Kidney glomerular epithelial cell (primary cell): ENCODE results near the gene F8A2.
"Not testable (repeated sequence)": the region's sequence is repeated elsewhere in the genome, so short reads cannot be mapped to it uniquely, and the experiment has no call there.

Source experiments
- DNase-seq: peaks from one replicate; lab custom pipeline; 2025; lab: John Stamatoyannopoulos, UW

The F8A2 gene

GRCh38 chrX:155381843-155382528 lies at the start of gene F8A2:
F8A2 (plus strand) TSS chrX:155382095; CDS start chrX:155382115, 20 bp downstream.
- DNase-seq: not testable (repeated sequence)

- DNase-seq: no peak
Measured at GRCh38 chrX:155333544-155334100, 48.3 kb upstream of the F8A2 start.

GRCh38 chrX:155334486-155335336 lies 47.2 kb upstream of the F8A2 start, which contains the start of gene CLIC2:
CLIC2 (minus strand) TSS chrX:155334614; CDS start chrX:155334427, 187 bp downstream.
- no peak for DNase-seq

GRCh38 chrX:155335337-155335712 lies 46.6 kb upstream of the F8A2 start:
- DNase-seq: not testable (repeated sequence)

- DNase-seq: not testable (repeated sequence)
Measured at GRCh38 chrX:155345689-155346088, 36.2 kb upstream of the F8A2 start.

GRCh38 chrX:155349448-155349847 lies 32.4 kb upstream of the F8A2 start:
- DNase-seq: not testable (repeated sequence)

GRCh38 chrX:155363712-155364111 lies 18.2 kb upstream of the F8A2 start:
- DNase-seq: not testable (repeated sequence)

- DNase-seq: not testable (repeated sequence)
Measured at GRCh38 chrX:155373777-155374458, 8.0 kb upstream of the F8A2 start.

GRCh38 chrX:155379802-155380201 lies 2.1 kb upstream of the F8A2 start:
- DNase-seq: not testable (repeated sequence)

- not testable (repeated sequence) for DNase-seq
Measured at GRCh38 chrX:155382529-155382967, 653 bp downstream of the F8A2 start.

- no peak for DNase-seq
Measured at GRCh38 chrX:155389634-155390033, 7.7 kb downstream of the F8A2 start.

- not testable (repeated sequence) for DNase-seq
Measured at GRCh38 chrX:155394747-155395276, 12.9 kb downstream of the F8A2 start.

- no peak for DNase-seq
Measured at GRCh38 chrX:155406429-155406828, 24.5 kb downstream of the F8A2 start.

- no peak for DNase-seq
Measured at GRCh38 chrX:155417769-155418168, 35.9 kb downstream of the F8A2 start.
